Activated CD4-positive, CD25-positive, alpha-beta regulatory T cell treated with anti-CD3 and anti-CD28 coated beads, Interleukin-2, amount 50 U/mL, for 24 hours (primary cell): ENCODE data around the gene NCK1.

Experiments
- ATAC-seq, 2 donors: fragments of 150-1000 bp; cut with Tn5 transposase; one replicate each; pipeline ENCODE4 v1.10.0; 2021; ENCODE audit warnings: mild to moderate bottlenecking in 1 of 2, moderate library complexity in 1 of 2

NCK1 gene

DNA sequence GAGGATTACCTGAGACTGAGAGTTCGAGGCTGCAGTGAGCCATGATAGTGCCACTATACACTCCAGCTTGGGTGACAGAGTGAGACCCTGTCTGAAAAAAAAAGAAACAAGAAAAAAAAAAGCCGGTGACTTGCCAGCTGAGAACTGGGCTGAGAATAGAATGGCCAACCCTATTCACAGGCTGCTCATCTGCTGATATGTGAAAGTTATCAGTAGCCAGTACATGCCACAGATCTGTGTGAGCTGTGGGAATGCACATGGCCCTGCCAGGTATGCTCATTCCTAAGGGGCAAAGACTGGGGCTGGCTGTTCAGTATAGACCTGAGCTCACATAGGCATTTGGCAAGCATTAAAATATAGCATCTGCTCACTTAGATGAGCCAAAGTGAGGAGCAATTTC, 126.6 kb downstream of the NCK1 start:
- ATAC-seq = no peak

DNA sequence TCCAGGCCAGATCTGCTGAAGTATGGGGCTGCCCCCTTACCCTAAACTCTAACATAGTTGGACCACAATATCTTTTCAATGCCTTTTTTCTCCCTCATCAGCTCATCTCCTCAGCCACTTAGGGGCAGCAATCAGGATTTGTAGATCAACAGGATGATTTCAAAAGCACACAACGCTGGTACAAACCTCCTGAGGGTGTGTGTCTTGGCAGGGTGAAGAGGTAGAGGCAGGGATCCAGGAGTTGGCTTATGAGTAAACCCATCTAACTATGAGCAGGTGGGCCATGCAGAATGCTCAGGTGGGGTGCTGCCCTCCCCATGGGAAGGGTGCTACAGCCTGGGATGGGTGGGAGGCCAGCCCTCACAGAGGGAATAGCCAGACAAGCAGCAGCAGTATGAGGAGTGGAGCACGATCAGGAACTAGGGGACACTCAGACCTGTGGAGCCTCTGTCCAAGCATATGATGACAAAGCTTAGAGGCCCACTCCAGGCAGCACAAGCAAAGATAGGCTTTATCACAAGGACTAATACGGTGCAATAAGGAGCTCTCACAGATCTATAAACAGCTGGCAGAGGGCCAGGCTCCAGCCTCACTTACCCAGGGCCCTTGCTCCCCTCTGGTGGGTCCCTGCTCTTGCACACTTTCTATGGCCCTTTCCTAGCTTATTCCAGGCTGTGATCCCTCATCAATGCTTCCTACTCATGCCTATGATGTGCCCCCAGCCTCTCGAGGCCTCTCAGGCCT, 127.9 kb downstream of the NCK1 start:
- no peak for ATAC-seq

DNA sequence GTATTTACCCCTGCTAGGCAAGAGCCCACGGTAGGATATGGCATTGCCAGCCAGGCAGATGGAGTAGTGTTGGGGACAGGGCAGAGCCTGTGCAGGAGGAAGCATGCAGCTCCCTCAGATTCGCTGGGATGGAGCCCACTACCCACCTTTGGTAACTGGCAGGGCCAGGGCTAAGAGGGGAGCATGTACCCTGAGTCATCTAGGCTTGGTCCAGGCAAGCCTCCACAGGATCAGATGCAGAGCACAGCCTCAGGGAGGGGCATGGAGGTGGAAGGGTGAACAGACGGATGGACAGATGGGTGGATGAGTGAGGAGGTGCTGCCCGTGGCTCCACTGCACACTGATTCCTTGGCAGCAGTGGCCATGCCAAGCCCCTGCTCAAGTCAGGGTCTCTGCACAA, 128.8 kb downstream of the NCK1 start:
- no peak for ATAC-seq

DNA sequence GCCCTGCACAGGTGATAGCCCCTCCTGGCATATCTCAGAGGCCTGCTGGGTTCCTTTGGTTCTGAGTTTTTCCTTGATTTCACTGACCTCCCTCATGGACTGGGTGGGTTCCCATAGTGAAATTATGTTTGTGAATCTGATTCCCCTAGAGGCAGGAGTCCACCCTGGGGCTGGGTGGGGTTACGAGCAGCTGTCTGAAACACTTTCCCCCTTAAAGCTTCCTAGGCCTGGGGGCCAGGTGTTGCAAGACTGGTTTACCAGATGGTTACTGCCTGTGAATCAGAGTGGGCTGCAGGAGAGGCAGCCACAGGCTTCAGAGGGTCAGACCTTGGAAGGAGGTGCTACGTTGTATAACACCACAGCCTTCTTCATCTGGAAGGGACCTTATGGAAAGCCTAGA, 130.1 kb downstream of the NCK1 start:
- no peak for ATAC-seq

DNA sequence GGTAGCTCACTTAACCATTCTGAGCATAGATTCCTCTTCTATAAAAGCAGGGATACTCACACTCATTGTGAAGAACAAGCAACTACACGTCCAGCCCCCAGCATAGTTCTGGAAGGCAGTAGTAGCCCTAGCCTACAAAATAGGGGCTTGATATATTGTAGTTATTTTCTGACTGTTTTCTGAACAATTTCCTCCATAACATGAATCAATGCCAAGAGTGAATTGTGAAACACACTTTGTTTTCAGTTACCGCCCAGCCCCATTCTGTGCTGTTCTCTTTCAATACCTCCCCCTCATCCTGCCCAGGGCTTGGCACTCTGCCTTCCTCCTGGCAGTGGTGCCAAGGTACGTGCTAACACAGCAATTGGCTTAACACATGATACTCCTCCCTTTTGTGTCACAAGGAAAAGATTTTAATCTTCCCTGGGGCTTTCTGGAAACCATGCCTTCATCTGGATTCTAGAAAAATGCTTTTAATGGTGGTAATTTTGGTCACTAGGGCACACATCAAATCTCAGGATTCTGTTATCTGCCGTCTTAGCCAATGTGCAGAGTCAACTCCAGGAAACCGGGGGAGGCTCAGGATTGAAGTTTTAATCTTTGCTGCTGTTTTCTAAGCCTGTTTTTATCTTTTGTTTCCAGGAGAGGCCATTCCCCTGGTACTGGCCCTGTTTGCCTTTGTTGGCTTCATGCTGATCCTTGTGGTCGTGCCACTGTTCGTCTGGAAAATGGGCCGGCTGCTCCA, 132.9 kb downstream of the NCK1 start:
- ATAC-seq = no peak

DNA sequence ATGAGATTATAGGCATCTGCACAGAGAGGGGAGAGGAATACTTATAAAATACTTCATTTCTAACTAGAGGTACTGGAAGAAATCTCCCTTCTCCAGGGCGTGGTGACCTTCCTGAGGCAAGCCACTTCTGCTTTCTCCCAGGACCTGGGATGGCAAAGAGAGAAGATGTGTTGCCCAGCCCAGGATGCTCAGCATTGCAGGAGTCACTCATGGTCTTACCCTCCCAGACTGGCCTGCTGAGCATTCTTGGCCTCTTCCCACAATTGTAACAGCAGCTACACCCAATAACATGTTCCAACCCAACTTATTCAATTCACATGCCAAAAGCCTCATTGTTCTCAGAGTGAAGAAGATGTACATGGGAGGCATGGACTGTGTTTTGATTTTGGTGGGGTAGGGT, 133.6 kb downstream of the NCK1 start:
- ATAC-seq = no peak
